ENCODE measurements around the gene HOXD4.

The HOXD4 gene

GRCh38 chr2:176162911-176163671, 11.7 kb downstream of the HOXD4 start:
- no peak overlapping the region for H3K4me3 ChIP-seq
- H3K27ac ChIP-seq: no peak overlapping the region

GRCh38 chr2:176163672-176164056, 12.3 kb downstream of the HOXD4 start:
- Histone ChIP-seq H3K27ac (no peak overlapping the region), H3K4me3 (no peak overlapping the region)

DNA sequence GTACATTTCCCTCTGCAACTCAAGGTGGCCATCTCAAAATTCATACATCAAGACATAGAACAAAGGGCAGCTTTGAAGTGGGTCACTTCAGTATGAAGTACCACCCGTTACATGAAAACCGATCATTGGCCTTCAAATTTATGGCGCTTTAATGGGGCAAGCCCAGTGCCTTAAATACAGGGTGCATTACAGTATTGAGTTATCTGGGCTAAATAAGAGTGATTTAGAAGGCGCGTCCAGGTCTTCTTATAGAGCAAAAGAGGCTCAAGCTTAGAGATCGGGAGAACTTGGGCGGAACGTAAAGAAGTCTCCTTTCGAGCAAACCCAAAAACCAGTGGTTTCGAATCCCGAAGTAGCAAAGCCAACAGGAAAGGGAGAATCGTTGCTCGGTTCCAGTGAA, 12.9 kb downstream of the HOXD4 start:
- Histone ChIP-seq H3K4me3 (no peak overlapping the region), H3K27ac (no peak overlapping the region)

DNA sequence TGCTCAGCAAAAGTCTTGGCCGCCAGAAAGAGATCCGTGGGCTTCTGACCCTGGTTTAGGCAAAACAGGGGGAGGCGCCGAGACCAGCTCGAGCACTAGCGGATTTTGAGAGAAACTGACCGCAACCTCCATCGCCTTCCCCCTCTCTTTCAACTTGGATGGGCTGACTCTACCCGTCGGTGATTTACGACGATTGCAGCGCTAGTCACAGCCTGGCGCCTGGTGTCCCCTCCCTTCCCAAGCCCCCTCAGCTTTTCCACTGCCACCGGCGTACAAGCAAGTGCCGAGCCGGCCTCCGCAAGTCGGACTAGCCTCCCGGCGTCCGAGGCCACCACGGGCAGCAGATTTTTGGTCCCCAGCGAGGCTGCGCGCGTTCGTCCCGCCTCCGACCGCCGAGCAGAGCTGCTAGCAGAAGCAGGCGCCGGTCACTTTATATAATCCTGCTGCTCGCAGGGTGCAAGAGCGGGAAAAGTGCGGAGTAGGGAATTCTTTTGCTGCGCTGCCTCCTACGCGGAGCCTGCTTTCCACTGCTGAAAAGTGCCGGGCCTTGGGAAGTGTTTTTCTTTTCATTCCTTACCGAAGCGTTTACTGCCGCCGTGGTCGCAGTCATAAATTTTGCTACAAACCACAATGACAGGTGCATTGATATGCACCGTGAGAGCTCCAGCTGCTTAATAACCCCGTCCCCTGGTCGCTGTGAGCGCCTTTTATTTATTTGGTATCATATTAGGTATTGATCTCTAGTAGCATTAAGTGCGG, 13.4 kb downstream of the HOXD4 start:
- no peak overlapping the region for H3K27ac ChIP-seq
- H3K4me3 ChIP-seq: no peak overlapping the region

GRCh38 chr2:176165370-176166050, 14.2 kb downstream of the HOXD4 start:
- Histone ChIP-seq H3K4me3 (no peak overlapping the region), H3K27ac (no peak overlapping the region)

GRCh38 chr2:176166272-176166671, 14.9 kb downstream of the HOXD4 start:
- H3K4me3 ChIP-seq: no peak overlapping the region
- no peak overlapping the region for H3K27ac ChIP-seq

DNA sequence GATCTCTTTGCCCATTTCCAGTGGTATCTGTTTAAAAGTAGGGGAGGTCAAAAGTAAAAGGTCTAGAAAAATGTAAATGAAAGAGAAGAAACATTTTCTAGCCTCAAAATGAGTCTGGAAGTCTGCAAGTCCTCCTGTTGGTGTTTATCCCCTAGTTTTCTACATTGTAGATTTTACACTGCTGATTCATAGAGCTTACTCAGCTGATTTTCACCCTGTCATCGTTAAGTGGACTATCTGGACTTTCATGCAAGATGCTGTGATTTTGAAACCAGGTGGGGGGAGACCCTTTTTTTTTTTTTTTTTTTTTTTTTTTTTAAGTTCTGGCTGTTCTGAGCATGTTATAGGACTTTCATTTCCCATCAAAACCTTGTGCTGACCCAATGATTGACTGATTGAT, 16.0 kb downstream of the HOXD4 start:
- no peak overlapping the region for H3K4me3 ChIP-seq

GRCh38 chr2:176169181-176169580, 17.8 kb downstream of the HOXD4 start:
- no peak overlapping the region for H3K27ac ChIP-seq

More for the DNA sequence above, 16.0 kb downstream of the HOXD4 start:
- H3K27ac ChIP-seq: no peak overlapping the region

GRCh38 chr2:176169711-176170110, 18.4 kb downstream of the HOXD4 start:
- no peak overlapping the region for H3K27ac ChIP-seq
- no peak overlapping the region for H3K4me3 ChIP-seq

More at GRCh38 chr2:176169181-176169580, 17.8 kb downstream of the HOXD4 start:
- no peak overlapping the region for H3K4me3 ChIP-seq

DNA sequence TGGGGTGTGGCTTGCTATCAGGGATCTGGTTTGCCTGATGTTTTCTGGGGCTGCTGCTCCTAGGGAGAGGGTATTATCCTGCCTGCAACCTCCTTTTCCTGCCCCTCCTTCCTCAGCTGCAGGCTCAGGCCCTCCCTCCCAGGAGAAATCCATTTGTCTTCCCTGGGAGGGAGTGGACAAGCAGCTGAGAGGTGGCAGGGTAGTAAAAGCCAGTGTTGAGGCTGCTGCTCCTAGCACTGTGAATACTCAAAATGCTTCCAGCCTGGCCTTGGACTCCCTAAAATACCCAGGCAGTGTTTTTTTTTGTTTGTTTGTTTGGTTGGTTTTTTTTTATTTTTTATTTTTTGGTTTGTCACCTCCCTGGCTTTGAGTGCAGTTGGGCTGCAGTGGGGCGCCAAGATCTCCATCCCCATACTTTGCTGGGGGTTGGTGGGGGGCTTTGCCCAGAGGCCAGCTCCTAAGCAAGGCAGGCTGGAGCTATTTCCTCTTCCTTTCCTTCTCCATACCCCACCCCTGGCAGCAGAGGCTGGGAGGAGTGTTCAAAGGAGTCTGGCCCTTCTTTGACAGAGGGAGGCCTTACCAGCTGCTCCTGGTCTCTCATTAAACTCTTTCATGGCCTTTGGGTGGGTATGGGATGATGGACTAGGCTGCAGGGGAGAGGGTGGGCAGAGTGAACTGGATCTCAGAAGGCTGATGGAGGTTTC, 19.4 kb downstream of the HOXD4 start:
- no peak overlapping the region for H3K4me3 ChIP-seq

DNA sequence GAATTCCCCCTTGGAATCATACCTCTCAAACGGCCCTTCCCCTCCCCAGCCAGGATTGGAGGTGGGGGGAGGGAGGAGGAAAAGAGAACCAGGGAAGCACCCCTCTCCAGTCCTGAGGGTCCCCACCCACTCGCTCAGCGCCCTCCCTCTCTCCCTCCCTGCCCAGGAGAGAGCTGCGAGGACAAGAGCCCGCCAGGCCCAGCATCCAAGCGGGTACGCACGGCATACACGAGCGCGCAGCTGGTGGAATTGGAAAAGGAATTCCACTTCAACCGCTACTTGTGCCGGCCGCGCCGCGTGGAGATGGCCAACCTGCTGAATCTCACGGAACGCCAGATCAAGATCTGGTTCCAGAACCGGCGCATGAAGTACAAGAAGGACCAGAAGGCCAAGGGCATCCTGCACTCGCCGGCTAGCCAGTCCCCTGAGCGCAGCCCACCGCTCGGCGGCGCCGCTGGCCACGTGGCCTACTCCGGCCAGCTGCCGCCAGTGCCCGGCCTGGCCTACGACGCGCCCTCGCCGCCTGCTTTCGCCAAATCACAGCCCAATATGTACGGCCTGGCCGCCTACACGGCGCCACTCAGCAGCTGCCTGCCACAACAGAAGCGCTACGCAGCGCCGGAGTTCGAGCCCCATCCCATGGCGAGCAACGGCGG, 20.1 kb downstream of the HOXD4 start:
- Histone ChIP-seq H3K4me3 (no peak overlapping the region), H3K27ac (no peak overlapping the region)

More for the DNA sequence above, 19.4 kb downstream of the HOXD4 start:
- no peak overlapping the region for H3K27ac ChIP-seq

GRCh38 chr2:176172007-176172894, 20.9 kb downstream of the HOXD4 start:
- Histone ChIP-seq H3K4me3 (no peak overlapping the region), H3K27ac (no peak overlapping the region)

DNA sequence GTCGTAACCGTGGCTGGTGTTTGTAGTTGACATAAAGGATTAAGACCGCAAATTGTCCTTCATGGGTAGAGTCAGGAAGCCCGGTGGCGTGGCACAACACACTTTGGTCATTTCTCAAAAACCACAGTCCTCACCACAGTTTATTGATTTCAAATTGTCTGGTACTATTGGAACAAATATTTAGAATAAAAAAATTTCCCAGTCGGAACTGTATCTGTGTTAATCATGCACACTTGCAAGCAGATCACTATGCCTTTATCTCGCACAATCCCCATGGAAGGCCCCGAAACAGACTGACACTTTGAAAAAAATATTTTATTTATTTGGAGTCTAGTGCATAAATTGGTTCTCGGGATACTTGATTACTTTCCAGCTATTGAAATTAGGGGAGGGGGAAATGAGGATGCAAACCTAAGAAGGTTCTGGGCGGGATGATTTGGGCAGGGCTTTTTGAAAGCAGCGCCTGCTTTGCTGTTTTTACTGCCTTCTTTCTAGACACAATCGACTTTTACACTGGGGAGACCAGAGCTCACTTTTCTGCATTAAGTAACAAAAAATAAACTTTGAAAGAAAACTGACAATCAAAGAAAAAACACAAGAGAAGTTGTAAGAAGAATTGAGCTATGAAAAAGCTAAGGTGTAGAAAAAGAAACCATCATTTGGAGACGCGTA, 21.7 kb downstream of the HOXD4 start:
- no peak overlapping the region for H3K4me3 ChIP-seq
- no peak overlapping the region for H3K27ac ChIP-seq

DNA sequence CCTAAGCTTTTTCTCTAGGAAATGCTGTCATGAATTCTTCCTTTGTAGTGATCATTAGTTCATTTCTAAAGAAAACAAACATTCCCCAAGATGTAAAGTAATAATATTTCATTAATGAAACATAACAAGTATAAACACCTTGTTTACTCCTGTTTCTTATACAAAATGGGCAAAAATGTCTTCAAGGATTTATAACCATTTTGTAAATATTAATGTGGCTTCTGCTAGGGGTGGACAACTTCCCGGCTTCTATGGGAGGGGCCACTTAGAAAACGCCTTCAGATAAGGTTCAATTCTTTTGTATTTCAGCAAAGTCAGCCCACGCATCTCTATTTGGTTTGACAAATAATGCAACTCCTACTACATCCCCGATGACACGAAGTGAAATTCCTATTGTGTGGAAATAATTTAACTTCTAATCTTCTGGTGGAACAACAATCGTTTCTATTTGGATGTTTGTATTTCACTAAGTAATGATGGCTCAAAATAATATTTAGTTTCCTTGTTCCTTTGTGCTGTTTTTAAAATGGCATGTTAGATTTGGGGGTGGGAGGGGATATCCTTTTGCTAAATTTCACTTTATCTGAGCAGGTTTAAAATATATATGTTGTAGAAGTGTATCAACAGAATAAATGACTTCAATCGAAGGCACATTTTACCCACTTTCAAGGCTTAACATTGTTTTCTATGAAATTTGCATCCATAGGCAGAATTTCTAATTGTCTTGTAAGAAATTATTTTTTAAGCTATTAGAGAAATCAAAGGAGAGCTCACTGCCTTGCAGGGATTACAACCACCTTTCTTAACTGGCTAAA, 22.4 kb downstream of the HOXD4 start:
- H3K4me3 ChIP-seq: no peak overlapping the region

DNA sequence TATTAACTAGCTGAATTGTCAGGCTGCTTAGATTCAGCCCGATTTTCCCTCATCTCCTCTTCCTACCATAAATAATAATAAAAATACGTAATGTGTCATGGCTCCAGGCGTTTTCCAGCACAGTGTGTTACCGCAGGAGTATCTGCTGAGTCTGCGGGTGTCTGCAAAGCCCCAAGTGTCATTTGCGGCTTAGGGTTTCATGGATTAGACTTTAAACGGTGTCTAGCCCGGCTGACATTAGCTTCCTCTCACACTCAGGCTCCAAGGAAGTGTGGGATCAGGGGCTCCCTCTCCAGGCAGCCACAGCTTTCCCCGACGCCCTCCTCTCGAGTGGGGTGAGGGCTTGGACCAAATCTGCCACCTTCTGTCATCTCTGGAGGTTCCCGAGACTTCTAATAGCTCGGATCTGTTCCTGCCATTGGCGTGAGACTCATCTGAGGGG, 23.1 kb downstream of the HOXD4 start:
- no peak overlapping the region for H3K27ac ChIP-seq
- H3K4me3 ChIP-seq: no peak overlapping the region

More for the DNA sequence above, 22.4 kb downstream of the HOXD4 start:
- H3K27ac ChIP-seq: no peak overlapping the region

GRCh38 chr2:176174824-176175708, 23.7 kb downstream of the HOXD4 start:
- H3K4me3 ChIP-seq: no peak overlapping the region
- H3K27ac ChIP-seq: no peak overlapping the region

All from skin epidermis (tissue), 12 donors.